Activated CD4-positive, alpha-beta T cell treated with anti-CD3 and anti-CD28 coated beads, Interleukin-2, amount 10 ng/mL, durations not matched to agents 24 days and 14 days (primary cell): ENCODE results near the gene SLC24A3. TPM values are rescaled to one million over a fixed set of nuclear protein-coding genes. Genes with fewer than 3 reads are reported as not detected.

Source experiments
- DNase-seq: peaks from one replicate; pipeline ENCODE4 v3.0.0; 2022
- H3K27ac Mint-ChIP-seq: one replicate; pipeline ENCODE4 v1.8.0; 2022; ENCODE audit warnings: mild to moderate bottlenecking, mixed read lengths
- H3K27me3 Mint-ChIP-seq: one replicate; pipeline ENCODE4 v1.8.0; 2022; ENCODE audit warnings: mixed read lengths
- H3K36me3 Mint-ChIP-seq: one replicate; pipeline ENCODE4 v1.8.0; 2022; ENCODE audit warnings: low read depth, mild to moderate bottlenecking, mixed read lengths
- H3K4me1 Mint-ChIP-seq: one replicate; pipeline ENCODE4 v1.8.0; 2021; ENCODE audit warnings: mixed read lengths
- H3K4me3 Mint-ChIP-seq: one replicate; pipeline ENCODE4 v1.8.0; 2022; ENCODE audit warnings: mild to moderate bottlenecking, moderate library complexity, mixed read lengths
- H3K9me3 Mint-ChIP-seq: one replicate; pipeline ENCODE4 v1.8.0; 2021; ENCODE audit warnings: mixed read lengths
- intact Hi-C: fragments of 100-400 bp; cut with micrococcal nuclease; formaldehyde crosslinking; loops from one replicate; pipeline ENCODE4 v1.15.1; 2023
- total RNA-seq: library from RNA; stranded (reverse); gene quantifications from 2 replicates; pipeline ENCODE4 v1.2.3, GENCODE V29; 2022

Gene SLC24A3
- total RNA-seq, 1 donor from 2014 or later = not detected

DNA sequence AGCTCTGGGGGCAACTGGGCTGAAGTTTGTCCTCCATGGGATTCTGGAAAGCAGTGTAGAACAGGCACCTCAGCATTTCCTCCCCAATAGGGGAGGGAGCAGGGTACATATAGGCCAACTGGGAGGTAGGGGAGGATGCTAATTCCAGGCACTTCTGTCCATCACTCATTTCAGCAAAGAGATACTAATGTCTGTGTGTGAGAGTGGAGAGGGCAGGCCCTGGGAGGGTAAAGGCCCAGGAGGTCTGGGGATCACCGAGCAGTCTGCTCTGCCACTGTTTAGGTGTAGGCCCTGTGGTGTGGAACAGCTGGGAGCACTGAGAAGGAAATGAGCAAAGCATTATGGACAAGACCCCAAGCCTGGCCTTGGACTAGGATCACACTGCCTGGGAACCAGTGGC is 158.7 kb downstream of the SLC24A3 start:
- DNase-seq = no peak
- H3K27me3 Mint-ChIP-seq = no peaks in the 10 kb centered on the region
- no peaks in the 10 kb centered on the region for H3K9me3 Mint-ChIP-seq
- no peaks in the 10 kb centered on the region for H3K4me1 Mint-ChIP-seq
- H3K27ac Mint-ChIP-seq = no peak overlapping the region
- no peak overlapping the region for H3K4me3 Mint-ChIP-seq
- no peaks in the 10 kb centered on the region for H3K36me3 Mint-ChIP-seq
- intact Hi-C loops = no loop called here

DNA sequence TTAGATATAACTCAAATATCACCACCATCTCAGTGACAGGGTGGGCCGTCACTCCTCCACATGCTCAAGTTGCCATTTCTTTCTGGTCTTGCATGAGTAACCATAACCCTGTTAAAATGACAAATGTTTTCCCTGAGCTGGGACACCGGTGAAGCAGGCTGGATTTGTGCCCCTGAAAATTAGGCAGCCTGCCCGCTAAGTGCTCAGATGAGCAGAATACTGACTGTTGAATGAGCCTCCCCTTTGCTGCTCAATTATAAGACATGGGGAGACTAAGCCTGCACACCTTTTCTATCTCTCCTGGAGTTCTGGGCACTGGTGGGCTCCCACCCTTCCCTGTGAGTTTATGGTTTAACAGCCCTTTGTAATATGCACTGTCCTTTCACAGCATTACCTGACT is 161.8 kb downstream of the SLC24A3 start:
- Mint-ChIP-seq H3K4me1 (no peaks in the 10 kb centered on the region), H3K4me3 (no peak overlapping the region), H3K27me3 (no peaks in the 10 kb centered on the region), H3K36me3 (no peaks in the 10 kb centered on the region), H3K27ac (no peak overlapping the region), H3K9me3 (no peaks in the 10 kb centered on the region)
- intact Hi-C loops = no loop called here
- no peak for DNase-seq

DNA sequence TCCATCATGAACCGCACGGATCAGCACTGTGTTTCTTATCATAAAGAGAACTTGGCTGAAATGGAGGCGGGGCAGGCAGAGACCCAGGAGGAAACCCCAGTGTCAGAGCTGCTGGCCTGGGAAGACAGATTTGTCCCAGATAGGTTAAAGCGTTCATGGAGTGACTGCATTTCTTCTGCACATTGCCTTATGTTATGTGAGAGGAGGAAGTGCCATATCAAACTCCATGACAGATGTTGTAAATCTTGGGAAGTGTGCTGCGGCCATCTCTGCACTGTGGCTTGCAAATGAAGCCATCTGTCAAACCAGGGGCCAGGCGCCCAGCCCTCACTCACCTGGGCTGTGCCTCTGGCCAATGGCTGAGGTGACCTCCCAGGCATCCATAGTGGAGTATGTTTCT is 163.0 kb downstream of the SLC24A3 start:
- intact Hi-C loops = no loop called here
- Mint-ChIP-seq H3K27ac (no peak overlapping the region), H3K4me3 (no peak overlapping the region), H3K27me3 (no peaks in the 10 kb centered on the region), H3K9me3 (no peaks in the 10 kb centered on the region), H3K36me3 (no peaks in the 10 kb centered on the region), H3K4me1 (no peaks in the 10 kb centered on the region)
- no peak for DNase-seq

DNA sequence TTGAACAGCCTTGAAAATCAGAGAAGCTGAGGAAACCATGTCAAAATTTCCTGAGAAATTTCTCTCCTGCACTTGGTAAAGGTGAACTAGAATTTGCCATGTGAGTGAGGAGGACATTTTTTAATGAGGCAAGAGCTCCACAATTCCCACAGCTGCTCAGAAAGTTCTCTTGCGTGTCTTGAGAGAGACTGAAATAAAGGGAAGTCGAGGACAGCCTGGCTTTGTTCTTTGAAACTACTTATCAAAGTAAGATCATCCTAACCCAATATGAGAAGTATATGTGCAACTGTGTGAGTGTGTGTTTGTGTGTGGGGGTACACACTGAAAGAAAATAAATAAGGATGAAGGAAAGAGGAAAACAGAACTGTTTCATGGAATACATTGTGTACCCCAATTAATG is 163.4 kb downstream of the SLC24A3 start:
- no peak overlapping the region for H3K4me3 Mint-ChIP-seq
- H3K36me3 Mint-ChIP-seq = no peaks in the 10 kb centered on the region
- no peak overlapping the region for H3K27ac Mint-ChIP-seq
- no peak for DNase-seq
- H3K4me1 Mint-ChIP-seq = no peaks in the 10 kb centered on the region
- H3K27me3 Mint-ChIP-seq = no peaks in the 10 kb centered on the region
- no peaks in the 10 kb centered on the region for H3K9me3 Mint-ChIP-seq
- intact Hi-C loops = no loop called here

DNA sequence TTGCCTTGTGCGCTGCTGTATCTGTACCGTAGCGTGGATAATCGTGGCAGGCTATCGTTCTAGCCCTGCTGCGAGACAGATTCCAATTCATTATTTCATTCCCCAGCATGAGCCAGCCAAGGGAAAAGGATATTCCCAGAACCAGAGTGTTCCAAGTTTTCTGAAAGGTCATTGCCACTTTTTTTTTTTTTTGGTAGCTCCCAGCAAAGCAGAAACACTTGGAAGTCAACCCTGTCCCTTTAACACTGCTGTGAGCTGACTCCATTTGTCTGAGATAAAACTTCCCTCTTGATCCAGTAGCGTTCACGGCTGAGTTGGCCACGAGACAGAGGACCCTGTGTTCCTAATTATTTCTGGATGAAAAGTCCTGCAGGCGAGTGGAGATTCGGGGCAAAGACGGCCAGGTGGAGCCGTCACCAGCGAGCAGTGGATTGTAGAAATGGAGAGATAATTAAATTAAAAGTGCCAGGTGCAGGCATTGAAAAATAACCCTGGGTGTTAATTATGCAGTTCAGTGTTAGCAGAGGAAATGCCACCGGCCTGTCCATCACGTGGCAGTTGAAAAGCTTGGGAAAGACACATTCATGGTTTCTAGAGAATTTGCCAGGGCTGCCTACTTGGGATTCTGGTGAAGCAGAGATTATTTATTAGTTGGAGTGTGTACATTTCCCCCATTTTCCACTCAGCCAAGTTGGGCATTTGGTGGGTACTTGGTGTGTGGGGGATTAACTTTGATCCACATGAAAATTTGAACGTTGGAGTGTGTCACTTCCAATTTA is 164.2 kb downstream of the SLC24A3 start:
- no peaks in the 10 kb centered on the region for H3K9me3 Mint-ChIP-seq
- H3K27me3 Mint-ChIP-seq = no peaks in the 10 kb centered on the region

DNA sequence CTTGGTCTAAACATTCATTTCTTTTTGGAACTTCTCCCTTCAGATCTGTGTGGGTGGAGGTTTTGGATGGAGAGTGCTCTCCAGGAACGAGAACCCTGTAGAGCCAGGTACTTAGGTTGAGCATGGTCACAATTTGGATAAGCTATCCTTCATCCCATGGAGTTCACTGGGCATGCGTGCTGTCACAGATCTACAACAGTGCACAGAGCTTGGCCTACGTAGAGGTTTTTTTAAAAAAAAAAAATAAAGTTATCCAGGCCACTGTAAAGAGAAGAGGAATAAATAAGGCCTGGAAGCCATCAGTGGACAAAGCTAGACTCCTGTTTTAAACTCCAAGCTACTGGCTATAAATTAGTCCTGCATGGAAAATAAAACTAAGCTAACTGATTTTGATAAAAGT is 165.6 kb downstream of the SLC24A3 start:
- Mint-ChIP-seq H3K4me3 (no peak overlapping the region), H3K4me1 (no peaks in the 10 kb centered on the region), H3K36me3 (no peaks in the 10 kb centered on the region), H3K27me3 (no peaks in the 10 kb centered on the region), H3K27ac (no peak overlapping the region), H3K9me3 (no peaks in the 10 kb centered on the region)
- intact Hi-C loops = no loop called here
- no peak for DNase-seq

More for the DNA sequence above, 164.2 kb downstream of the SLC24A3 start:
- no peak for DNase-seq
- Mint-ChIP-seq H3K27ac (no peak overlapping the region), H3K36me3 (no peaks in the 10 kb centered on the region), H3K4me3 (no peak overlapping the region), H3K4me1 (no peaks in the 10 kb centered on the region)
- intact Hi-C loops = no loop called here

DNA sequence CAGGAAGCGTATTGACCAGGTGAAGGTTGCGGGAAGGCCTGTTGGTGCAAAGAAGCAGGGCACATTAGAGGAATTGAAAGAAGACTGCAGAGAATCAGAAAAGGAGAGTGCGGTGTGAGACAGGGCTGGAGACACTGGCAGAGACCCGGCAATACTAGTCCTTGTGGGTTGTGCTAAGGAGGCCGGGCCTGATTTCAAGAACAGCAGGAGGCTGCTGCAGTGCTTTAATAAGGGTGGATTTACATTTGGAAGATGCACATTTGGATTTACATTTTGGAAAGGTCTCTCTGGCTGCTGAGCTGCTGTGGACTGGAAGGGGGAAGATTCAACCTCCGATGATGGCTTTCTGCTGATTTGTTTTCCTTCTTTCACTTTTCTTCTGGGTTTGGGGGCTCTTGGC is 167.8 kb downstream of the SLC24A3 start:
- intact Hi-C loops = no loop called here
- H3K9me3 Mint-ChIP-seq = no peaks in the 10 kb centered on the region

DNA sequence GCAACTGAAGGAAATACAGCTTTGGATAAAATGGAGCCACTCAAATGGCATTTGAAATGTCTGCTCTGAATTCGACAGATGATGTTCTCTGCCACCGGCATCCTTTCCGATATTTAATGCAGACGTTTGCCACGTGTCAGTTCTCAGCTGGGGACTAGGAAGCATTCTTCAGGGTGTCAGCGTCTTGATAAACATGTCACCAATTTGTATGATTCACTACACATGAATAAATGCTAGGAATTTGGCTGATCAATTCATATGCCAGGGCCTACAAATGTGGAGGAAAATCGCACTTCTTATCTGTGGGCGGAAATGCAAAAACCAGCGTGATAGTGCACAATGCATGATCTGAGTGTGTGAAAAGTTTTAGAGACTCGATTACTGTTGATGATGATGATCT is 169.5 kb downstream of the SLC24A3 start:
- H3K27me3 Mint-ChIP-seq = no peaks in the 10 kb centered on the region
- no peak for DNase-seq

More for the DNA sequence above, 167.8 kb downstream of the SLC24A3 start:
- no peaks in the 10 kb centered on the region for H3K4me1 Mint-ChIP-seq
- no peak for DNase-seq
- no peak overlapping the region for H3K4me3 Mint-ChIP-seq
- no peak overlapping the region for H3K27ac Mint-ChIP-seq
- no peaks in the 10 kb centered on the region for H3K36me3 Mint-ChIP-seq
- no peaks in the 10 kb centered on the region for H3K27me3 Mint-ChIP-seq

DNA sequence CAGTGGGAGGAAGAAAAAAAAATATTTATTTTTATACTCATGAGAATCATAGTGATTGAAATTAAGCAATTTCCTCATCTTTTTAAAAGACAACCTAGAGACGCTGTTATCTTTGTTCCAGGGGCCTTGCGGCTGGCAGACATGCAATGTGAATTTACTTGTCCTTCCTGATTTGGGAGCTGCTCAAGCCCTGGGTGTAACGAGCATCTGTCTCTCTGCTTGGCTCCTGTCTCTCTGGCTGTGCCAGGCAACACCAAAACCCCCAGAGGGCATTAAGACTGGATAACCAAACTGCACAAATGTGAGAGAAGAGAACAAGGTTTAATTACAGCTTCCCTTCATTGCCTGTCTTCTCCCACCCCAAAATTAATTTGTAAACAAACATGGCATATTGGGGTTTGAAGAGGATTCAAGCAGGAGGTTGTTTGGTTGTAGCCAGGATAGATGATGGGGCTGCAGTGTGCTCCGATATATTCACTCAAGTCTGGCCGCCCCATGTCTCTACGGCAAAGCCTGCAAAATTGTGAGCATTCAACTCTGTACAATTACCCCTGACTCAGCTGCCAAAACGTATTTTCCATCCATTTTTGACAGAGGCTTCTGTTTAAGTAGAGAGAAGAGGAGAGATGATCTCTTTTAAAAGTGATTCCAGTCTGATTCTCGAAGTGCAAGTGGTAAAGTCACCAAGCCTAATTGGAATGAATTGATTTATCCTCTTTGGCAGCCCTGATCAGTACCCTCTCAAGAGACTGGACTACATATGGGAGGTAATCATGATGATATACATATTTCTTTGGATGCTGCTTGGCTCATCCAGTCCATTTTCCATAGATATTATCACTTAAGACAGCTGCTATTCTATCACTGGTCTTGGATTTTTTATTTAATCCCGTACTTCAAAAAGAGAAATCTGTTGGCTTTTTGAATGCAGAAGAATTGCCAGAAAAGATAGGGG is 170.2 kb downstream of the SLC24A3 start:
- Mint-ChIP-seq H3K4me1 (no peaks in the 10 kb centered on the region), H3K36me3 (no peaks in the 10 kb centered on the region), H3K27ac (no peak overlapping the region), H3K27me3 (no peaks in the 10 kb centered on the region), H3K9me3 (no peaks in the 10 kb centered on the region), H3K4me3 (no peak overlapping the region)
- no peak for DNase-seq
- intact Hi-C loops = no loop called here

More for the DNA sequence above, 169.5 kb downstream of the SLC24A3 start:
- Mint-ChIP-seq H3K27ac (no peak overlapping the region), H3K9me3 (no peaks in the 10 kb centered on the region), H3K4me3 (no peak overlapping the region), H3K4me1 (no peaks in the 10 kb centered on the region), H3K36me3 (no peaks in the 10 kb centered on the region)
- intact Hi-C loops = no loop called here

DNA sequence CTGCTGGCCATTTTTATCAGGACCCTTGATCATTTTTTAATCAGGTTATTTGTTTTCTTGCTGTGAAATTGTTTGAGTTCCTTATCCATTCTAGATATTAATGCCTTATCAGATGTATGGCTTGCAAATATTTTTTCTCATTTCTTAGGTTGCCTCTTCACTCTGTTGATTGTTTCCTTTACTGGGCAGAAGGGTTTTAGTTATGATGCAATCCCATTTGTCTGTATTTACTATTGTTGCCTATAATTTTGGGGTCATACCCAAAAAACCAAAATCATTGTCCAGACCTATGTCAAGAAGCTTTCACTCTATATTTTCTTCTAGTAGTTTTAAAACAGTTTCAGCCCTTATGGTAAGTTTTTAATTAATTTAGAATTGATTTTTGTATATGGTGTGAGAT is 172.5 kb downstream of the SLC24A3 start:
- Mint-ChIP-seq H3K4me3 (no peak overlapping the region), H3K27me3 (no peaks in the 10 kb centered on the region), H3K4me1 (no peaks in the 10 kb centered on the region), H3K36me3 (no peaks in the 10 kb centered on the region), H3K27ac (no peak overlapping the region), H3K9me3 (peaks cover 7% of the 10 kb centered on the region)
- DNase-seq = no peak
- intact Hi-C loops = no loop called here

DNA sequence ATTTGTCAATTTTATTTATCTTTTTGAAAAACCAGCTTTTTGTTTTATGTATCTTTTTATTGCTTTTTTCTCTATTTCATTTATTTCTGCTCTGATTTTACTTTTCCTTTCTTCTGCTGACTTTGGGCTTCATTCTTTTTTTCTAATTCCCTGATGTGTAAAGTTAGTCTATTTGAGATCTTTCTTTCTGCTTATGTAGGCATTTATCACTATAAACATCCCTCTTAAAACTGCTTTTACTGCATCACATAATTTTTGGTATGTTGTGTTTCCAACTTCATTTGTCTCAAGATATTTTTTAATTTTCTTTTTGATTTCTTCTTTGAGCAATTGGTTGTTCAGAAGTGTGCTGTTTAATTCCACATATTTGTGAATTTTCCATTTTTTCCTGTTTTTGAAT is 174.8 kb downstream of the SLC24A3 start:
- H3K4me3 Mint-ChIP-seq = no peak overlapping the region
- peaks cover 8% of the 10 kb centered on the region for H3K9me3 Mint-ChIP-seq
- no peaks in the 10 kb centered on the region for H3K4me1 Mint-ChIP-seq
- DNase-seq = no peak
- no peaks in the 10 kb centered on the region for H3K27me3 Mint-ChIP-seq
- intact Hi-C loops = no loop called here
- no peaks in the 10 kb centered on the region for H3K36me3 Mint-ChIP-seq
- H3K27ac Mint-ChIP-seq = no peak overlapping the region

DNA sequence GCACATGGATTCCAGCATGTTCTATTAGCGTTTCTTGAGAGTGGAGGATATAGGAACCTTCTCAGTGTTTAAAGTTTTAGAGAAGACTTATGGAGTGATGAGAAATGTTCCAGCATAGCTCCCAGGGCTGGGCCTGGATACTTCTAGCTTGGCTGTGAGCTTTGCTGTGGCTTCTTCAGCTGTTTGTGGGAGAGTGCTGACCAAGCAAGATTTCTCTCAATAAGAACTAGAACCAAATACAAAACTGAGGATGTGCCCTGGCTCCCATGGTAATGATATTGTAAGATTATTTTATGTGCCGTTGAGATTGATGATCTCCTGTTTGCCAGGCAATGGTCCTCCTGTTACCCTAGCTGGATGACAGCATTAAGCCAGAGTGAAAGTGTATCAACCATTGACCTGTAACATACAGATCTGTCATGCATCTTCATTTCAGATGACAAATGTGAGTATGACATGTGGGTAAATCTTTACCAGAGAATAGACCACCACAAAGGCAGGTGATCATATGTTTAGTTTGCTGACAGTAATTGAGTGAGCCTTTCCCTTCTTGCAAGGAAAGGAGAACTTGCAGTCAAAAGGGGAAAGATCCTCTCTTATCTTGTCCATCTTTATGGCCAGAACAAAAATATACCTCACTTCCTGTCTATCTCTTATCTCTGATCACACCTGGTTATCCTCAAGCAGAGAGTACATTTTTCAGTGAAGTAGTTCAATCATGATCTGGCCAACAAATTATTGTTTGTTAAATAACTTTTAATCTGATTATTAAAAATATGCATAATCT is 180.1 kb downstream of the SLC24A3 start:
- intact Hi-C loops = no loop called here
- no peaks in the 10 kb centered on the region for H3K27me3 Mint-ChIP-seq
- peaks cover 12% of the 10 kb centered on the region for H3K9me3 Mint-ChIP-seq

DNA sequence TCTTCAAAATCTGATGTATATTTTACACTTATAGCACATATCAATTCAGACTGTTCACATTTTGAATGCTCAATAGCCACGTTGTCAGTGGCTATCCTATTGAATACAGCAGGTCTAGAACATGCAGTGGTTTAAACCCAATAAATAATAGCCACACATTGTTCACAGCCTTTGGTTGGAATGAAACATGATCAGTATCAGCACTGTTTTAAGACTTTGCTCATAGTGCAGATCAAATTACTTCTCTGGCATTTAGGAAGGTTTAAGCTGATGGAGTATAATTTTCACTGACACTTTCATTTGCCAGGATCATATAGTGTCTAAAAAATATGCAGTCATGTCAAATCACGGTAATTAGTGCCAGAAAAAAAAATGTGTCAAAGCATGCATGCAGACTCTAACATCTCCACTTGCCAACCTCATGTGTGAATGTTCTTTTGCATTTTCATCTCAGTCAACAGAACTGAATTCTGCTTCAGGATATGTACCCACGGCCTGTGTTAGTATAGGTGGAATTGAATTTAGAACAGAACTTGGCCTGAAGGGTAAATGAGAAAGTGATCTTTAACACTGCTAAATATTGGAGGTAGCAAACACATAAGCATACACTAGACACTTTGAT is 184.1 kb downstream of the SLC24A3 start:
- Mint-ChIP-seq H3K4me1 (no peaks in the 10 kb centered on the region), H3K27ac (no peak overlapping the region), H3K9me3 (peaks cover 8% of the 10 kb centered on the region), H3K36me3 (peaks cover 2% of the 10 kb centered on the region), H3K27me3 (no peaks in the 10 kb centered on the region), H3K4me3 (no peak overlapping the region)
- intact Hi-C loops = no loop called here
- peak; percentile 21 for DNase-seq

More for the DNA sequence above, 180.1 kb downstream of the SLC24A3 start:
- H3K4me3 Mint-ChIP-seq = no peak overlapping the region
- peak; percentile 11 for DNase-seq
- H3K36me3 Mint-ChIP-seq = no peaks in the 10 kb centered on the region
- no peaks in the 10 kb centered on the region for H3K4me1 Mint-ChIP-seq
- H3K27ac Mint-ChIP-seq = no peak overlapping the region
